GM23338 (cell line): ENCODE results near the gene S100A13. TPM values are rescaled to one million over a fixed set of nuclear protein-coding genes. Genes with fewer than 3 reads are reported as not detected.

Experiments used
- ATAC-seq: fragments of 200-7000 bp; cut with Tn5 transposase; 3 replicates; pipeline ENCODE4 v1.9.1; 2020
- DNase-seq: peaks from one replicate; pipeline ENCODE4 v3.0.0-alpha.2; 2015; ENCODE audit warnings: low spot score
- H2AFZ ChIP-seq: fragments of 200-600 bp; sonication (generic); 2 replicates; pipeline ENCODE4 v1.8.0; 2016; ENCODE audit warnings: antibody characterized with exemption, mild to moderate bottlenecking, moderate library complexity
- H3F3A ChIP-seq: fragments of 200-600 bp; sonication (generic); replicated peaks from 2 replicates; pipeline ENCODE4 v1.8.0; 2017; ENCODE audit warnings: antibody characterized with exemption, mixed run types, low read depth
- H3K27ac ChIP-seq: fragments of 200-600 bp; sonication (generic); 2 replicates; pipeline ENCODE4 v1.6.1; 2016; ENCODE audit warnings: low read depth
- H3K27me3 ChIP-seq: fragments of 200-600 bp; sonication (generic); 2 replicates; pipeline ENCODE4 v1.8.0; 2016; ENCODE audit warnings: mild to moderate bottlenecking, mixed run types, moderate library complexity; ENCODE audit not compliant: insufficient read depth
- H3K36me3 ChIP-seq: fragments of 200-600 bp; sonication (generic); 2 replicates; pipeline ENCODE4 v1.8.0; 2016; ENCODE audit warnings: mild to moderate bottlenecking; ENCODE audit not compliant: insufficient read depth
- H3K4me1 ChIP-seq: fragments of 200-600 bp; sonication (generic); 2 replicates; pipeline ENCODE4 v1.8.0; 2016; ENCODE audit warnings: mild to moderate bottlenecking, moderate library complexity; ENCODE audit not compliant: insufficient read depth
- H3K4me2 ChIP-seq: fragments of 200-600 bp; sonication (generic); 2 replicates; pipeline ENCODE4 v1.7.1; 2017; ENCODE audit warnings: mixed run types
- H3K4me3 ChIP-seq: fragments of 200-600 bp; sonication (generic); 2 replicates; pipeline ENCODE4 v1.6.1; 2016; ENCODE audit warnings: mixed run types
- H3K79me2 ChIP-seq: fragments of 200-600 bp; sonication (generic); replicated peaks from 2 replicates; pipeline ENCODE4 v1.8.0; 2017; ENCODE audit warnings: mild to moderate bottlenecking; ENCODE audit not compliant: insufficient read depth
- H3K9me2 ChIP-seq: fragments of 200-600 bp; sonication (generic); 2 replicates; pipeline ENCODE4 v1.8.0; 2017; ENCODE audit not compliant: insufficient read depth
- H4K20me1 ChIP-seq: fragments of 200-600 bp; sonication (generic); replicated peaks from 2 replicates; pipeline ENCODE4 v1.8.0; 2017; ENCODE audit warnings: mild to moderate bottlenecking; ENCODE audit not compliant: insufficient read depth
- H3K27ac Mint-ChIP-seq: 2 replicates; pipeline ENCODE4 v1.8.0; 2020; ENCODE audit warnings: inconsistent platforms, mild to moderate bottlenecking, moderate library complexity, mixed read lengths
- H3K27me3 Mint-ChIP-seq: 3 replicates; pipeline ENCODE4 v1.8.0; 2022; ENCODE audit warnings: low read depth, mild to moderate bottlenecking, moderate library complexity, mixed read lengths, inconsistent platforms; ENCODE audit not compliant: insufficient read depth, poor library complexity
- H3K36me3 Mint-ChIP-seq: 3 replicates; pipeline ENCODE4 v1.8.0; 2021; ENCODE audit warnings: low read depth, mild to moderate bottlenecking, inconsistent platforms, moderate library complexity, mixed read lengths
- H3K4me1 Mint-ChIP-seq: 3 replicates; pipeline ENCODE4 v1.8.0; 2020; ENCODE audit warnings: mild to moderate bottlenecking, inconsistent platforms, mixed read lengths
- H3K4me3 Mint-ChIP-seq: 3 replicates; pipeline ENCODE4 v1.8.0; 2021; ENCODE audit warnings: moderate library complexity, mild to moderate bottlenecking, inconsistent platforms, mixed read lengths
- H3K9me3 Mint-ChIP-seq: 3 replicates; pipeline ENCODE4 v1.8.0; 2020; ENCODE audit warnings: moderate library complexity, mild to moderate bottlenecking, inconsistent platforms, mixed read lengths
- CREB1 ChIP-seq: fragments of 250-450 bp; sonication (Bioruptor Pico); IDR thresholded peaks from 2 replicates; pipeline ENCODE4 v1.5.0; 2020; ENCODE audit warnings: low read depth, mild to moderate bottlenecking, moderate library complexity
- EZH2 ChIP-seq: fragments of 200-600 bp; sonication (generic); IDR thresholded peaks from one replicate; pipeline ENCODE4 v1.8.0; 2017; ENCODE audit warnings: antibody characterized with exemption, mild to moderate bottlenecking, low read depth; ENCODE audit not compliant: unreplicated experiment
- EZH2phosphoT487 ChIP-seq: fragments of 200-600 bp; sonication (generic); IDR thresholded peaks from one replicate; pipeline ENCODE4 v1.8.1; 2018; ENCODE audit warnings: antibody characterized with exemption; ENCODE audit not compliant: unreplicated experiment
- NANOG ChIP-seq: IDR thresholded peaks from 2 replicates; pipeline ENCODE4 v1.6.1; 2016; ENCODE audit warnings: antibody characterized with exemption, borderline replicate concordance
- REST ChIP-seq: IDR thresholded peaks from one replicate; pipeline ENCODE4 v1.6.1; 2018; ENCODE audit warnings: antibody characterized with exemption; ENCODE audit not compliant: unreplicated experiment
- STAT1 ChIP-seq: IDR thresholded peaks from one replicate; pipeline ENCODE4 v1.6.1; 2016; ENCODE audit warnings: antibody characterized with exemption; ENCODE audit not compliant: unreplicated experiment
- ZNF462 ChIP-seq: fragments of 250-450 bp; sonication (Bioruptor Pico); IDR thresholded peaks from 2 replicates; pipeline ENCODE4 v1.5.0; 2020; ENCODE audit warnings: mild to moderate bottlenecking, moderate library complexity
- polyA plus RNA-seq: library from polyadenylated mRNA; unstranded; fragments of >200 nt; fragmentation: Nextera tagmentation; extraction: Ambion mirVana; gene quantifications from 2 replicates; pipeline ENCODE4 v1.2.1, GENCODE V29; 2016
- total RNA-seq: library from RNA; depleted of rRNA; stranded (reverse); fragments of >200 nt; shearing (Covaris generic); gene quantifications from 2 replicates; pipeline ENCODE4 v1.2.3, GENCODE V29; 2014
- TF ChIP-seq, protein P1 (sequence below): IDR thresholded peaks from 2 replicates; pipeline ENCODE4 v1.6.1; 2016; ENCODE audit warnings: antibody characterized with exemption
- TF ChIP-seq, protein P2 (sequence below), 2 experiments: fragments of 200-600 bp in 1 of 2; sonication (generic) in 1 of 2; conservative IDR thresholded peaks; 2 replicates each; pipeline versions ENCODE4 v1.5.1 to v1.6.1; 2016 to 2017; ENCODE audit warnings: antibody characterized with exemption in 2 of 2, low read depth in 2 of 2, mild to moderate bottlenecking in 2 of 2, moderate library complexity in 1 of 2

The S100A13 gene
- total and polyA plus RNA-seq, 2 experiments from 2014 or later = 32.7 to 165 TPM

DNA sequence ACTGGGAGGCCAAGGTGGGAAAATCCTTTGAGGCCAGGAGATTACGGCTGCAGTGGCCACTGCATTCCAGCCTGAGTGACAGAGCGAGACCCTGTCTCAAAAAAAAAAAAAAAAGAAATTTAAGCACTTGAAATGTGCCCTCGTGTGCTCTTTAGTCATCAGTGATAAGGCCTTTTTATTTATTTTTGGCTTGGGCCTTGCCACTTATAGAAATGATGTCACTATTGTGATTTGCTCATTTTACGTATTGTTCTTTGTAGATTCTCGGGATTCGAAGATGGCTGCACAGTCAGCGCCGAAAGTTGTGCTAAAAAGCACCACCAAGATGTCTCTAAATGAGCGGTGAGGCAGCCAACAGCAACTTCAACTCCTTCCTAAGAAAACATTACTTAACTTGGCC, 9.0 kb upstream of the S100A13 start (continued):
- TF ChIP-seq, protein P1, sequence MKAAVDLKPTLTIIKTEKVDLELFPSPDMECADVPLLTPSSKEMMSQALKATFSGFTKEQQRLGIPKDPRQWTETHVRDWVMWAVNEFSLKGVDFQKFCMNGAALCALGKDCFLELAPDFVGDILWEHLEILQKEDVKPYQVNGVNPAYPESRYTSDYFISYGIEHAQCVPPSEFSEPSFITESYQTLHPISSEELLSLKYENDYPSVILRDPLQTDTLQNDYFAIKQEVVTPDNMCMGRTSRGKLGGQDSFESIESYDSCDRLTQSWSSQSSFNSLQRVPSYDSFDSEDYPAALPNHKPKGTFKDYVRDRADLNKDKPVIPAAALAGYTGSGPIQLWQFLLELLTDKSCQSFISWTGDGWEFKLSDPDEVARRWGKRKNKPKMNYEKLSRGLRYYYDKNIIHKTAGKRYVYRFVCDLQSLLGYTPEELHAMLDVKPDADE = no peak
- TF ChIP-seq, protein P2, sequence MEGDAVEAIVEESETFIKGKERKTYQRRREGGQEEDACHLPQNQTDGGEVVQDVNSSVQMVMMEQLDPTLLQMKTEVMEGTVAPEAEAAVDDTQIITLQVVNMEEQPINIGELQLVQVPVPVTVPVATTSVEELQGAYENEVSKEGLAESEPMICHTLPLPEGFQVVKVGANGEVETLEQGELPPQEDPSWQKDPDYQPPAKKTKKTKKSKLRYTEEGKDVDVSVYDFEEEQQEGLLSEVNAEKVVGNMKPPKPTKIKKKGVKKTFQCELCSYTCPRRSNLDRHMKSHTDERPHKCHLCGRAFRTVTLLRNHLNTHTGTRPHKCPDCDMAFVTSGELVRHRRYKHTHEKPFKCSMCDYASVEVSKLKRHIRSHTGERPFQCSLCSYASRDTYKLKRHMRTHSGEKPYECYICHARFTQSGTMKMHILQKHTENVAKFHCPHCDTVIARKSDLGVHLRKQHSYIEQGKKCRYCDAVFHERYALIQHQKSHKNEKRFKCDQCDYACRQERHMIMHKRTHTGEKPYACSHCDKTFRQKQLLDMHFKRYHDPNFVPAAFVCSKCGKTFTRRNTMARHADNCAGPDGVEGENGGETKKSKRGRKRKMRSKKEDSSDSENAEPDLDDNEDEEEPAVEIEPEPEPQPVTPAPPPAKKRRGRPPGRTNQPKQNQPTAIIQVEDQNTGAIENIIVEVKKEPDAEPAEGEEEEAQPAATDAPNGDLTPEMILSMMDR (conservative IDR thresholded peaks at IDR 0.05; ENCODE audit: low read depth in 2 of 2) = no peak

DNA sequence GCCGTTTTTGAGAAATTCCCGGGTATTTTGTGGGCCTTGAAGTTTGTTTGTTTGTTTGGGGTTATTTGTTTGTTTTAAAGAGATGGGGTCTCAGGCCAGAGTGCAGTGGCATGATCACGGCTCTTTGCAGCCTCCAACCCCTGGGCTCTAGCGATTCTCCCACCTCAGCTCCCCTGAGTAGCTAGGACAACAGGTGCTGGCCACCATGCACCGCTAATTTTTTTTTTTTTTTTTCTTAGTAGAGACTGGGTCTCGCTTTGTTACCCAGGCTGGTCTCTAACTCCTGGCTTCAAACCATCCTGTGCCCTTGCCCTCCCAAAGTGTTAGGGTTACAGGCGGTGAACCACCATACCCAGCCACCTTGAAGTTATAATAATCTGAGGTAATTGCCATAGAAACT, 8.6 kb upstream of the S100A13 start:
- Mint-ChIP-seq H3K4me3 (peak overlapping the region; percentile 96), H3K27me3 (peaks cover 14% of the 10 kb centered on the region), H3K9me3 (no peaks in the 10 kb centered on the region), H3K4me1 (peaks cover 15% of the 10 kb centered on the region), H3K27ac (peak overlapping the region; percentile 80; the same call in 1 of the 2 replicates), H3K36me3 (peaks cover 70% of the 10 kb centered on the region)
- Histone ChIP-seq H3F3A (peaks cover 22% of the 10 kb centered on the region), H3K27ac (peak overlapping the region; percentile 63; the same call in 1 of the 2 replicates), H4K20me1 (peaks cover 26% of the 10 kb centered on the region), H2AFZ (no peak overlapping the region), H3K4me3 (peak overlapping the region; percentile 89), H3K4me1 (peaks cover 12% of the 10 kb centered on the region; the same call in 1 of the 2 replicates), H3K27me3 (no peaks in the 10 kb centered on the region), H3K4me2 (peak overlapping the region; percentile 84; the same call in 1 of the 2 replicates), H3K36me3 (peaks cover 51% of the 10 kb centered on the region), H3K79me2 (peaks cover 57% of the 10 kb centered on the region), H3K9me2 (no peaks in the 10 kb centered on the region)
- ATAC-seq = no peak
- no peak for DNase-seq
- TF ChIP-seq STAT1 (no peak), NANOG (no peak), REST (no peak), EZH2phosphoT487 (no peak), EZH2 (no peak), ZNF462 (no peak), CREB1 (CRISPR knock-in tag) (no peak)
- TF ChIP-seq, protein P2 (conservative IDR thresholded peaks at IDR 0.05; ENCODE audit: low read depth in 2 of 2) = no peak
